GM12873 (cell line): ENCODE data around the gene CLCN2.

Source experiments
- CTCF ChIP-seq: IDR thresholded peaks from 2 replicates; pipeline ENCODE4 v1.5.1; 2012; ENCODE audit warnings: low read depth, mild to moderate bottlenecking, moderate library complexity, low read length, control low read depth; ENCODE audit not compliant: insufficient read depth; ENCODE audit errors: missing control alignments

The CLCN2 gene

DNA sequence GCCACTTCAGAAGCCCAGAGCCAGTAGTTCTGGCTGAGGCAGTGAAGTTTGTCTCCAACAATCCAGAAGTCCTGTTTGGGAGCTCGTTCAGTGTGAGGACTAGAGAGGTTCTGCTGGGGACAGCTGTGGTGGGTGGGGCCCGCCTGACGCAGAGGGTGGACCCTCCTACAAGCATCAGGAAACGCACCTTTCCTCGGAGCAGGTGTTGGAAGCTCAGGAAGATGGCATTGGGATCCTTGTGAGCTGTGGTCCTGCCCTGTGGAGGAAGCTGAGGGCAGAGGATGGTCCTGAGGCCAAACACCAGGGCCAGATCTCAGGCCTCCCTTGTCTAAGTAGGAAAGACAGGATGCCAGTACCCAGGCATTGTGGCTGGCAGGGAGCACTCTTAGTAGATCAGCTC, 11.5 kb upstream of the CLCN2 start:
- no peak for TF ChIP-seq CTCF

DNA sequence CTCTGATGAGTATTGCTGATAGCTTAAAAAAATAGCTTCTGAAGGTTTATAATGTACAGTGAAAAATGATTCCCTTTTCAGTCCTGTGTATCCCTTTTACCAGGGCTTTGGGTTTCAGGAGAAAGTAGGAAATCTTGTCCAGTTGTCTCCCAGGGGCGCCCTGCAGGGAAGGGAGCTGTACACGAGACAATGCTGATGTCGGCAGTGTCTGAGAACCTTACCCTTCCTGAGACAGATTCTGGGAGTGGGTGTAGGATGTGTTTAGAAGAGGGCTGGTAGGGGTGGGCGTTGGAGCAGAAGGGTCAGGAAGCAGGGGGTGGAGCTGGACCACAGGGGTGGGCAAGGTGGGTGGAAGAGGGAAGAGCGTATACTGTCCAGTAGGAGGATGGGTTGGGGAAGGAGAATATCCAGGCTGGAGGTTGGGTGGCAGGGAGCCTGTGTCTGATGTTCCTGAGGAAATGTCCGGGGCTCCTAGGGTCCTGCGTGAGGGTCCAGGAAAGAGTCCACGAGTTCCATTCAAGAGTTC, 11.0 kb upstream of the CLCN2 start:
- TF ChIP-seq CTCF, result no peak

- peak; percentile 98 for TF ChIP-seq CTCF
Measured at GRCh38 chr3:184371570-184372018, 10.2 kb upstream of the CLCN2 start.

DNA sequence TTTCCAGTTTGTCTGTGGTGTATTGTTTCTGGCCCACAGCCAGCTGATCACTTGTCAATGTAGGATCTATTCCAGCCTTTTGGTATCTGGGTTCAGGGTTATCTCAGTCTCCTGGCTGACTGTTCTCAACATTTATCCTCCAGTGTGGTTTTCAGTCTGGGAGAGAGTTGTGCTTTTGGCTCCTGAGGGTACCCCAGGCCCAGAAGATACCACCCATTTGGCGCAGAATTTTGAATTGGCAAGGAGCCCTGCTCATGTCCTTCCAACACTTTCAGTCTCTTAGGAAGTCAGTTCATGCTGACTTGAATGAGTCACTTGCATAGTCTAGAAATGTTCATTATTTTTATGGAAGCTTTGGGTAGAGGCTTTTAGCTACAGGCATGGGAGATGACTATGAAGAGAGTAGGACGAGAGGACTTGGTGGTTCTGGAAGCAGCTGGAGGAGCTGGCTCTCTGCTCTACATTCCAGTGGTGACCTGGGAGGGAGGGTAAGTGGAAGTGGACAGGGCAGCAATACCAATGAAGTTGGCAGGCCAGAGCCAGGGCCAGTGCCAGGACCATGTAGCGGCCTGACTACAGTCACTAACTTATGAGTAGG, 7.3 kb upstream of the CLCN2 start:
- TF ChIP-seq CTCF, result no peak

DNA sequence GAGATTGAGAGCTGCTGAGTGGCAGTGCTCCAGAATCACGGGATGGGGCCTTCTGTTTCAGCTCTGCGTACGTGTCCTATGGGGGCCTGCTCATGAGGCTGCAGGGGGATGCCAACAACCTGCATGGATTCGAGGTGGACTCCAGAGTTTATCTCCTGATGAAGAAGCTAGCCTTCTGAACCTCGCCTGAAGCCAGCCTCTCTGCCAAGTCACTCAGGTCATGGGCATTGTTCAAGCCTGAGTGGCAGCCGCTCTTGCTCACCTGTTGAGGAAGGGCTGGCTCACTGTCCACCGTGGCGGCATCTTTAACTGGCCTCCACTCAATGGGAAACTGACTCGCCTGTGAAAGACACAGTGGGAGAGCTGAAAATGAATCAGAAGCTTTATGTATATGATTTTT, 6.7 kb upstream of the CLCN2 start:
- no peak for TF ChIP-seq CTCF

- no peak for TF ChIP-seq CTCF
Measured at GRCh38 chr3:184366619-184367289, 5.3 kb upstream of the CLCN2 start.

GRCh38 chr3:184362668-184363546, 1.5 kb upstream of the CLCN2 start:
- TF ChIP-seq CTCF, result peak; percentile 65
